NCI-H446 (cell line): ENCODE measurements around the gene FLRT2.
A peak's percentile ranks its signal among the peaks of the same experiment; 100 is the strongest.

Experiments used
- DNase-seq, 2 experiments: peaks; one replicate each; lab custom pipeline; 2025; lab: John Stamatoyannopoulos, UW

FLRT2 gene

DNA sequence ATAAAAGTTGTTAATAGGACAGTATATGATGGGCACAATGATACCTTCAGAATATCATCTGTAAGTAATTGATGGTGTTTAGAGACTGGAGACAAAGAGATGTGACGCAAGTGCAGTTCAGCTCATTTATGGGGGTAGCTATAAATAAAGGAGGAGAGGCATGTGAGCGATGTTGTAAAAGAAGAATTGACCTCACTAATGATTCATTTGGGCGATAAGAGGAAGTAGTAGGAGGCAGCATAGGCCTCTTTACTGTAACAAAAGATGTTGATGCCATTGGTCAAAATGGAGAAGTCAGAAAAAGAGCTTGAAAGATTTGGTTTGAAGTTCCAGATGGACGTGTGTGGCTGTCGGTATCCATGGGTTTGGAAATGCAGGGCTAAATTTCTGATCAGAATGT lies 70.0 kb downstream of the FLRT2 start:
- no peak for DNase-seq

- DNase-seq, result peak in 1 of 2 experiments; percentile 6
Observed at GRCh38 chr14:85601246-85601645, 71.3 kb downstream of the FLRT2 start.

DNA sequence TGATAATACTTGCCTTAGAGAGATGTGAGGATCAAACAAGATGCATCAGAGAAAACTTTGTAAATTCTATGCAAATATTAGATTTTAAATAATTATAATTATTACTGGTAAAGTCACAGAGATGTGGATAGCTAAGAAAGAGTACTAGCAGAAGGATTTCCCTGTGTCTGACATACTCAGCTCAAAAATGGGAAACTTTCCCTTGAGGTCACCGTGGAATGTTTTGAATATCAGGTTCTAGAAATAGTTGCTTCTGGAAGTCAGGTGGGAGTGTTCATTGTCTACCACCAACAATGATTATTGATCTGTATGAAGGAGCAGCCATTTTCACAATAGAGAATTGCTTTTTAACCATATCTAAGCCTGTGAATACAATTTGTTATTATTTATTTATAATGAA lies 71.7 kb downstream of the FLRT2 start:
- no peak for DNase-seq

DNA sequence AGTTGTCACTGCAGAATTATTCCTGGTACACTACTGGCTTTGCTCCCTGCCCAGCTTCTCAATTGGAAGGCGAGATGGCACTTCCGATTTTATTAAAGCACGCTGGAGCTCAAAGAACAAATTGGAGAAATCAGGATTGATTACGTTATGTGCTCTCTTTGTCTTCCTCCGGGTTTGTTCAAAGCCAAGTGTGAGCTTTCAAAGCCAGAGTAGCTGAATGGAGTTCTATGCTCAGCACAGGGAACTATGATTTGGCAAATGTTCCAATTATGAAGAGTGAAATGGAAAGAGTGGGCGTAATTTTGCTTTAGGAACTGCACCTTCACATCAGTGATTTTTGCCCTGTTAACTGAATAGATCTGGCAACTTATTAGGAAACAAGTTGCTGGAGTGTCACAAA lies 72.4 kb downstream of the FLRT2 start:
- no peak for DNase-seq

DNA sequence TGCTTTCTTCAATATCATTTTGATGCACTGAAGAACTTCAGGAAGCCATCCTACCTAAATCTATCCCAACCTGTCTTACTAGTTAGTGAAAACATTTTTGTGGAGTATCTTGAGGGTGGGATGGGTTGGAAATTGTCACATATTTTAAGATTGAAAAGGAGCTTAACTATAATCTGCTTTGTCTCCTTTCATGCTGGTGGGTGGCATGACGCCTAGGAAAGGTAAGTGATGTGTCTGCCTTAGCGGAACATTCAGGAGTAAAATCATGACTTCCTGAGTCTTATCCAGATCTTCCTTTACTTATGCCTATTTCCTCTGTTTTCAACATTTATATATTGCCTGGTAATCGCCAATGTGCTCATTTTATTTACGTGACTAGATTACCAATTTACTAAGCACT lies 74.1 kb downstream of the FLRT2 start:
- DNase-seq, result no peak

- DNase-seq, result no peak
Observed at GRCh38 chr14:85604714-85605113, 74.8 kb downstream of the FLRT2 start.

DNA sequence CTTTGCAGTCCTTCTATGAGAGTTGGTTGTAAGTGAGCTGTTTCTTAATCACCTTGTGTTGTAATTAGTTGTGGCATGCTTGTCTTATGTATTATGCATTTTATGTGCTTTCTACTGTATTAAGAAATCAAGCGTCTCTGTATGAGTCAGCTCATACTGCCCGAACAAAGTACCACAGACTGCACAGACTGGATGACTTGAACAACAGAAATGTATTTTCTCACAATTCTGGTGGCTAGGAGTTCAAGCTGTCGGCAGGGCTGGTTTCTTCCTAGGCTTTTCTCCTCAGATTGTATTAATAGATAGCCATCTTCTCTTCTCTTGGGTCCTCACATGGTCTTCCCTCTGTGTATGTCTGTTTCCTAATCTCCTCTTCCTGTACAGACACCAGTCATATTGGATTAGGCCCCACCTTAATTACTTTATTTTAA lies 77.7 kb downstream of the FLRT2 start:
- no peak for DNase-seq

GRCh38 chr14:85613496-85613895 lies 83.6 kb downstream of the FLRT2 start:
- DNase-seq, result no peak

GRCh38 chr14:85616386-85616885 lies 86.5 kb downstream of the FLRT2 start:
- DNase-seq, result no peak

- DNase-seq, result no peak
Observed at GRCh38 chr14:85616886-85617285, 86.9 kb downstream of the FLRT2 start.

DNA sequence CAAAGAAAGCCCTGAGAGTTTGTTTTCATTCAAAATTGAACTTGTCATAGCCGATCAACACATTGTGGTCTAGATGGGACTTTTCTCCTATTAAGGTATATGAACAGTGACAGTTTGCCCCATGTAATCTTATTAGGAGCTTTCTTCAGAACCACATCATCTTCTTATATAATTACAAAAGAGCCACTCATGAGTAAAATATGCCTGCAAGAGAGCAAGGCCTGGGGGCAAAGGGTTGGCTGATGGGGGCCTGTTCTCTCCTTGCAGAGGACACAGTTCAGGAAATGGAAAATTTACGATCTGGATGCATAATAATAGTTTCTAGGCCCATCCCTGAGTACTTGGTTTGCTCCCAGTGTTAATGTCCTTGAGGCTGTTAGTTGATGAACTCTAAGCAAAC lies 87.8 kb downstream of the FLRT2 start:
- no peak for DNase-seq

- no peak for DNase-seq
Observed at GRCh38 chr14:85618390-85618789, 88.4 kb downstream of the FLRT2 start.

DNA sequence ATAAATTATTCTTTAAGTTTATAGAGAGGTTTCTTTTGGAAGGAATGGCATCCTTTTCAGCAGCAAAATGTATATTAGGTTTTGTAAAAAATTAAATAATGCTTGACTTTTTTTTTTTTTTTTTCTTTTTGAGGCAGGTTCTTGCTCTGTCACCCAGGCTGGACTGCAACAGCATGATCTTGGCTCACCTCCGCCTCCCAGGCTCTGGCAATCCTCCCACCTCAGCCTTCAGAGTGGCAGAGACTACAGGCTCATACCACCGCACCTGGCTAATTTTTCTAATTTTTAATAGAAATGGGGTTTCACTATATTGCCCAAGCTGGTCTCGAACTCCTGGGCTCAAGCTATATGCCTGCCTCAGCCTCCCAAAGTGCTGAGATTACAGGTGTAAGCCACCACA lies 89.0 kb downstream of the FLRT2 start:
- DNase-seq, result no peak

DNA sequence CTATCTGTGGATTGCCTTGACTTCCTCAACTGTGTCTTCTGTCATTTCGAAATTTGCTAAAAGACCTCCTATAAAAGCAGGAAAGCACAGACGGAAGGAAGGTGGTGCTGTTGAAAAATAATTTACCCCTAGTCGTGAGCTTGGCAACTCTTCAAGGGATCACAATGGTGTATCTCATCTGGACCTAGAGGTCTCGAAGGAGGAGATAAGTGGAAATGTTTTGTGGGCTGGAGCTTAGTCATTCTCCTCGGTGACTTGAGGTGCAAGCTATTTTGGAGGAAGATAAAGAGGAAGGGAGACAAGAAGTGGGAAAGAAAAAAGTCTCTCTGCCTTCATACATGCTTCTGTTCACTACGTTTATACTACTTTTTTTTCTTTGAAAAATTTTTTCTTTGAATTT lies 89.9 kb downstream of the FLRT2 start:
- no peak for DNase-seq

DNA sequence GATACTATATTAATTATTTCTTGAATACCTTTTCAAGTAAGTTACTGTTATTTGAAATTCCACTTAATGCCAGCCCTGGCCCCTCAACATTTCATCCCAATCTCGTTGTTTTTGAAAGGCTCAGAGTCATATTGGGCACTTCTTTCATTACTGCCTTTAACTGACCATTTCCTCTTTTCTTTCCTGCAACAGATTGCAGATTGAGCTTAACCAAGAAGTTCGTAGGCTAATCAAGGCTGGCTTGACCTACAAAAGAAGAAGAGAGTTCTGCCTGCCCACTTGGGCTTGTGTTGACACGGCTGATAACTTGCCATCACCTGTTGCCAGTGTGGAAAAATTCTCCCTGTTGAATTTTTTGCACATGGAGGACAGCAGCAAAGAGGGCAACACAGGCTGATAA lies 91.0 kb downstream of the FLRT2 start:
- no peak for DNase-seq

DNA sequence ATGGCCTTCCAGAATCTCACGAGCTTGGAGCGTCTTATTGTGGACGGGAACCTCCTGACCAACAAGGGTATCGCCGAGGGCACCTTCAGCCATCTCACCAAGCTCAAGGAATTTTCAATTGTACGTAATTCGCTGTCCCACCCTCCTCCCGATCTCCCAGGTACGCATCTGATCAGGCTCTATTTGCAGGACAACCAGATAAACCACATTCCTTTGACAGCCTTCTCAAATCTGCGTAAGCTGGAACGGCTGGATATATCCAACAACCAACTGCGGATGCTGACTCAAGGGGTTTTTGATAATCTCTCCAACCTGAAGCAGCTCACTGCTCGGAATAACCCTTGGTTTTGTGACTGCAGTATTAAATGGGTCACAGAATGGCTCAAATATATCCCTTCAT lies 92.2 kb downstream of the FLRT2 start:
- DNase-seq, result no peak

DNA sequence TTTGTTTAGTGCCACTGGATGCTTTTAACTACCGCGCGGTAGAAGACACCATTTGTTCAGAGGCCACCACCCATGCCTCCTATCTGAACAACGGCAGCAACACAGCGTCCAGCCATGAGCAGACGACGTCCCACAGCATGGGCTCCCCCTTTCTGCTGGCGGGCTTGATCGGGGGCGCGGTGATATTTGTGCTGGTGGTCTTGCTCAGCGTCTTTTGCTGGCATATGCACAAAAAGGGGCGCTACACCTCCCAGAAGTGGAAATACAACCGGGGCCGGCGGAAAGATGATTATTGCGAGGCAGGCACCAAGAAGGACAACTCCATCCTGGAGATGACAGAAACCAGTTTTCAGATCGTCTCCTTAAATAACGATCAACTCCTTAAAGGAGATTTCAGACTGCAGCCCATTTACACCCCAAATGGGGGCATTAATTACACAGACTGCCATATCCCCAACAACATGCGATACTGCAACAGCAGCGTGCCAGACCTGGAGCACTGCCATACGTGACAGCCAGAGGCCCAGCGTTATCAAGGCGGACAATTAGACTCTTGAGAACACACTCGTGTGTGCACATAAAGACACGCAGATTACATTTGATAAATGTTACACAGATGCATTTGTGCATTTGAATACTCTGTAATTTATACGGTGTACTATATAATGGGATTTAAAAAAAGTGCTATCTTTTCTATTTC lies 93.2 kb downstream of the FLRT2 start:
- DNase-seq, result no peak

DNA sequence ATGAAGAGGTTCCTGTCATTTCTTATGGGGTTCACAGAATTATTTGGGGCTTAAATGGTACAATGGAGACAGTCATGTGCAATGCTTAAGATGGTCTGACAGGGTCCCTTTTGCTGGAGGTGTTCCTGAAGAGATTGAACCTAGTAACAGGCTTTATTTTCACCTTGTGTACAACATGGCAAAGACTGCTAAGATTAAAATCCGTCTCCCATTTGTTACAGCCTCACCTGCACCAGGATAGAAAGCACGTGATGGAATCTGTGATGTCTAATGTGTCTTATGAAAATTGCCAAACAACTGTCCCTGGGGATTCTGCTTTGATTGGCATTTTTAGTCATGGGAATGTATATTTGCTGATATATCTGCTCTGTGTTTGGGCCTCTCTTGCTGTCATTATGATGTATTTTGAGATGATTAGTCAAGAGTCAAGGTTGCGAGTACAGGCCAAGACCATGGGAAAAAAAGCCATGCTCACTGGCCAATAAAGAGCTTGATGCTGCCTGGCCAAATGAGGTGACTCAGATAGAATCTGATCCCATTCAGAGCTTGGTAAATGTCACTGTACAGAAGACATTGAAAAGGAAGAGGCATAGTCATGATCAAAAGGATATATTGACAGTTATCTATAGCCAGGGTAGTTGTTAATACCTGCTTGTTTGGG lies 96.1 kb downstream of the FLRT2 start:
- no peak for DNase-seq

- DNase-seq, result no peak
Observed at GRCh38 chr14:85634205-85634604, 104.3 kb downstream of the FLRT2 start.

DNA sequence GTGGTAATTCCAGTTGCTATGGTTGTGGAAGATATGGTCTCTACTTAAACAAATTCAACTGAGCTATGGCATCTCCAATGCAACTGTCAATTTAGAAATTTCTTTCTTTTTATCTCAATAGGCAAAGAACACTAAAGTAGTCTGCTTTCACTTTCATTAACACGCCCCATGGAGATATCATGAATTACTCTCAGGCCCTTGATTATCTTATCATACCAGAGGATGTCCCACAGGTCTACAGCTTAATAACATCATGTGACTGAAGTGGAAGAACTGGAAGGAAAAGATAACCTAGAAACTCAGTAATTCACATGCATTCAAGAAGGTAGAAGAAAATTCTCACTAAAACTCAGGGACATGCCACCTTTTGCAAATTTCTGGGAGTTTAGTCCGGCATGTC lies 114.3 kb downstream of the FLRT2 start:
- DNase-seq, result no peak

DNA sequence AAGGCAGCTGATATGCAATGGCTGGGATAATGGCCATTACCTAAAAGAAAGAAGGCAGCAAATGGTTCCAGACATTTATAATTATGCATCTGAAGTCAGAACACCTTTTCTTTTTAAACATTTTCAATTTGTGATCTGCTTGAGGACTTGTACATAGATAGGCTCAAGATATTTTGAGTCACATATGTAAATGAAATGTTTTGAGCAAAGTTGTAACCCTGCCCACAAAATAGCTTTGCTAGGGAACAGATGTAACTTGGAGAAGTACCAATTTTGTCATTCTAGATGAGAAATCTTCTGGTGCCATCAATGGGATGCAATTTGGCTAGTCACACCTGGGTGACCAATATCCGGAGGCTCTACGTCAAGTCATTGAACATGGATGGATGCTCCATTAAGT lies 123.1 kb downstream of the FLRT2 start:
- no peak for DNase-seq

DNA sequence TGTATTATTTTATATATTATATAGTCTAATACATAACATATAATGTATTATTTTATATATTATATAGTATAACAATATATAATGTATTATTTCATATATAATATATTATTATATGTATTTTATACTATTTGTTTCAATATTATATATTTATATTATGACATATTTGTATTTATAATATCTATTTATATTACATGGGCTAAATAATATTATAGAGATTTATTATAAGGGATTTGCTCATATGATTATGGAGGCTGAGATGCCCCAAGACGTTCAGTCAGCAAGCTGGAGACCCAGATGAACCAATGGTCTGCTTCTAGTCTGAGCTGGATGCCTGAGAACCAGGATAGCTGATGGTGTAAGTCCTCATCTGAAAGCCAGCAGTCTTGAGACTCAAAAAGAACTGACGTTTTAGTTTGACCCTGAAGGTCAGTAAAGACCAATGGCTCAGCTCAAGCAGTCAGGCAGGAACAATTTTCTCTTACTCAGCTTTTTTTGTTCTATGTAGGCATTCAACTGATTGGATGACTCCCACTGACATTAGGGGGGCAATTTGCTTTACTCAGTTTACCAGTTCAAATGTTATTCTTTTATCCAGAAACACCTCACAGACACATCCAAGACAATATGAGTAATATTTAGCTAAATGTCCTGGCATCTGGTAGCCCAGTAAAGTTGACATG lies 130.4 kb downstream of the FLRT2 start:
- no peak for DNase-seq

DNA sequence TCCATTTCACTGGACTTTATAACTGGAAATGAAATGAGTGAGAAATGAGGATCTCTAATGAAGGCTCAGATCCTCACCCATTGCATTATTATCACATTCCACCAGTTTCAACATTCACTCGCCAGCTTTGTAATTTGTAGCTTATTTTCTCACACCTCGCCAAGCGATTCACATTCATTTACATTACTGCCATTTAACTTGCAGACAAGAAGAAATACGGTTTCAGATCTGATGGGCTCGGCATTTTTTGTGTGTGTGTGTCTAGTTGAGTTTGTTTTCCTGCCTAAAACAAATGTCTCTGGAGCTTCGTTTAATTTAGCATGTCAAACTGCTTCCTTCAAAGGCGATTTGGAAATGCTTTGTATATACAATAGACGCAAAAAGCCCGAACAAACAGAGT lies 132.2 kb downstream of the FLRT2 start:
- DNase-seq, result no peak
